MM.1S (cell line): ENCODE data around the gene PMIS2.

Experiments used
- DNase-seq: peaks from one replicate; pipeline ENCODE4 v3.0.0-alpha.2; 2015
- H2AFZ ChIP-seq: fragments of 300-600 bp; sonication (generic); 2 replicates; pipeline ENCODE4 v1.6.0; 2016; ENCODE audit warnings: antibody characterized with exemption, low read length
- H3F3A ChIP-seq: fragments of 300-600 bp; sonication (generic); 2 replicates; pipeline ENCODE4 v1.6.1; 2016; ENCODE audit warnings: mild to moderate bottlenecking, antibody characterized with exemption, low read length, moderate library complexity, mixed read lengths; ENCODE audit not compliant: insufficient read depth
- H3K27ac ChIP-seq: fragments of 300-600 bp; sonication (generic); 2 replicates; pipeline ENCODE4 v1.5.1; 2016; ENCODE audit warnings: mild to moderate bottlenecking, low read length
- H3K27me3 ChIP-seq: fragments of 300-600 bp; sonication (generic); replicated peaks from 2 replicates; pipeline ENCODE4 v1.6.0; 2016; ENCODE audit warnings: low read length; ENCODE audit not compliant: insufficient read depth
- H3K36me3 ChIP-seq: fragments of 300-600 bp; sonication (generic); replicated peaks from 2 replicates; pipeline ENCODE4 v1.6.1; 2016; ENCODE audit warnings: mild to moderate bottlenecking, low read length, mixed read lengths; ENCODE audit not compliant: insufficient read depth
- H3K4me1 ChIP-seq: fragments of 300-600 bp; sonication (generic); 2 replicates; pipeline ENCODE4 v1.6.1; 2016; ENCODE audit warnings: low read length, mixed read lengths
- H3K4me2 ChIP-seq: fragments of 300-600 bp; sonication (generic); 2 replicates; pipeline ENCODE4 v1.6.0; 2016; ENCODE audit warnings: low read depth, low read length
- H3K4me3 ChIP-seq: fragments of 300-600 bp; sonication (generic); 2 replicates; pipeline ENCODE4 v1.5.1; 2016; ENCODE audit warnings: low read length, mixed read lengths
- H3K79me2 ChIP-seq: fragments of 300-600 bp; sonication (generic); 2 replicates; pipeline ENCODE4 v1.6.1; 2016; ENCODE audit warnings: mixed run types, low read length, mixed read lengths
- H3K9ac ChIP-seq: fragments of 300-600 bp; sonication (generic); 2 replicates; pipeline ENCODE4 v1.6.1; 2016; ENCODE audit warnings: low read length, mixed read lengths
- H3K9me2 ChIP-seq: fragments of 300-600 bp; sonication (generic); replicated peaks from 2 replicates; pipeline ENCODE4 v1.6.1; 2016; ENCODE audit warnings: mild to moderate bottlenecking, low read length, mixed read lengths; ENCODE audit not compliant: insufficient read depth
- H3K9me3 ChIP-seq: fragments of 300-600 bp; sonication (generic); replicated peaks from 2 replicates; pipeline ENCODE4 v1.6.1; 2016; ENCODE audit warnings: mild to moderate bottlenecking, low read length, mixed read lengths; ENCODE audit not compliant: insufficient read depth
- H4K20me1 ChIP-seq: fragments of 300-600 bp; sonication (generic); 2 replicates; pipeline ENCODE4 v1.6.1; 2016; ENCODE audit warnings: mild to moderate bottlenecking, low read length, moderate library complexity, mixed read lengths; ENCODE audit not compliant: insufficient read depth
- EZH2 ChIP-seq: fragments of 300-600 bp; sonication (generic); optimal IDR thresholded peaks from 2 replicates; pipeline ENCODE3; 2017; ENCODE audit warnings: low read depth, mild to moderate bottlenecking, antibody characterized with exemption, low read length, mixed read lengths
- EZH2phosphoT487 ChIP-seq: fragments of 300-600 bp; sonication (generic); IDR thresholded peaks from 2 replicates; pipeline ENCODE4 v1.6.1; 2018; ENCODE audit warnings: antibody characterized with exemption, low read length
- TF ChIP-seq, protein P1 (sequence below): fragments of 300-600 bp; sonication (generic); IDR thresholded peaks from 2 replicates; pipeline ENCODE4 v1.5.1; 2016; ENCODE audit warnings: antibody characterized with exemption, low read length, mixed read lengths

Gene PMIS2

DNA sequence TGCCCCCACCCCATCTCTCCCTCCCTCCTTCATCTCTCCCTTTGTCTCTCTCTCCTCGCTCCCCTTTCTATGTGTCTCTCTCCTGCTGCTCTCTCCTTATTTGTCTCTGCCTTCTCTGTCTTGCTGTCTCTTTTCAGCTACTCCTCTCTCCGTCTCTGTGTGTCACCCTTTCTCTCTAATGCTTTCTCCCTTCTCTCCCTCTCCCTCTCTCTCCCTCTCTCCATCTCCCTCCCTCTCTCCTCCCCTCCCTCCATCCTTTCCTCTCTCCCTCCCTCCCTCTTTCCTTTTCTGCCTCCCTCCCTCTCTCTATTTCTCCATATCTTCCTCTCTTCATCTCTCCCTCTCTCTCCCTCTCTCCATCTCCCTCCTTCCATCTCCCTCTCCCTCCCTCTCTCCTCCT, 23.2 kb upstream of the PMIS2 start:
- H3K79me2 ChIP-seq: no peaks in the 10 kb centered on the region
- no peak overlapping the region for H3K27ac ChIP-seq
- H3K4me3 ChIP-seq: no peak overlapping the region
- no peaks in the 10 kb centered on the region for H4K20me1 ChIP-seq
- H3K4me1 ChIP-seq: no peaks in the 10 kb centered on the region
- no peak overlapping the region for H3K9ac ChIP-seq
- H3K36me3 ChIP-seq: no peaks in the 10 kb centered on the region
- H3K4me2 ChIP-seq: no peak overlapping the region
- no peak overlapping the region for H2AFZ ChIP-seq
- no peaks in the 10 kb centered on the region for H3F3A ChIP-seq
- H3K9me2 ChIP-seq: no peaks in the 10 kb centered on the region
- peaks cover 83% of the 10 kb centered on the region for H3K27me3 ChIP-seq
- H3K9me3 ChIP-seq: no peaks in the 10 kb centered on the region
- TF ChIP-seq EZH2 (no peak), EZH2phosphoT487 (no peak)
- TF ChIP-seq, protein P1, sequence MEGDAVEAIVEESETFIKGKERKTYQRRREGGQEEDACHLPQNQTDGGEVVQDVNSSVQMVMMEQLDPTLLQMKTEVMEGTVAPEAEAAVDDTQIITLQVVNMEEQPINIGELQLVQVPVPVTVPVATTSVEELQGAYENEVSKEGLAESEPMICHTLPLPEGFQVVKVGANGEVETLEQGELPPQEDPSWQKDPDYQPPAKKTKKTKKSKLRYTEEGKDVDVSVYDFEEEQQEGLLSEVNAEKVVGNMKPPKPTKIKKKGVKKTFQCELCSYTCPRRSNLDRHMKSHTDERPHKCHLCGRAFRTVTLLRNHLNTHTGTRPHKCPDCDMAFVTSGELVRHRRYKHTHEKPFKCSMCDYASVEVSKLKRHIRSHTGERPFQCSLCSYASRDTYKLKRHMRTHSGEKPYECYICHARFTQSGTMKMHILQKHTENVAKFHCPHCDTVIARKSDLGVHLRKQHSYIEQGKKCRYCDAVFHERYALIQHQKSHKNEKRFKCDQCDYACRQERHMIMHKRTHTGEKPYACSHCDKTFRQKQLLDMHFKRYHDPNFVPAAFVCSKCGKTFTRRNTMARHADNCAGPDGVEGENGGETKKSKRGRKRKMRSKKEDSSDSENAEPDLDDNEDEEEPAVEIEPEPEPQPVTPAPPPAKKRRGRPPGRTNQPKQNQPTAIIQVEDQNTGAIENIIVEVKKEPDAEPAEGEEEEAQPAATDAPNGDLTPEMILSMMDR: no peak
- no peak for DNase-seq

GRCh38 chr19:35563207-35563829, 22.7 kb upstream of the PMIS2 start, which contains the start of gene ATP4A:
ATP4A (minus strand) TSS chr19:35563658; CDS start chr19:35563629, 29 bp downstream.
- no peak within 1 kb of the TSS for H2AFZ ChIP-seq

DNA sequence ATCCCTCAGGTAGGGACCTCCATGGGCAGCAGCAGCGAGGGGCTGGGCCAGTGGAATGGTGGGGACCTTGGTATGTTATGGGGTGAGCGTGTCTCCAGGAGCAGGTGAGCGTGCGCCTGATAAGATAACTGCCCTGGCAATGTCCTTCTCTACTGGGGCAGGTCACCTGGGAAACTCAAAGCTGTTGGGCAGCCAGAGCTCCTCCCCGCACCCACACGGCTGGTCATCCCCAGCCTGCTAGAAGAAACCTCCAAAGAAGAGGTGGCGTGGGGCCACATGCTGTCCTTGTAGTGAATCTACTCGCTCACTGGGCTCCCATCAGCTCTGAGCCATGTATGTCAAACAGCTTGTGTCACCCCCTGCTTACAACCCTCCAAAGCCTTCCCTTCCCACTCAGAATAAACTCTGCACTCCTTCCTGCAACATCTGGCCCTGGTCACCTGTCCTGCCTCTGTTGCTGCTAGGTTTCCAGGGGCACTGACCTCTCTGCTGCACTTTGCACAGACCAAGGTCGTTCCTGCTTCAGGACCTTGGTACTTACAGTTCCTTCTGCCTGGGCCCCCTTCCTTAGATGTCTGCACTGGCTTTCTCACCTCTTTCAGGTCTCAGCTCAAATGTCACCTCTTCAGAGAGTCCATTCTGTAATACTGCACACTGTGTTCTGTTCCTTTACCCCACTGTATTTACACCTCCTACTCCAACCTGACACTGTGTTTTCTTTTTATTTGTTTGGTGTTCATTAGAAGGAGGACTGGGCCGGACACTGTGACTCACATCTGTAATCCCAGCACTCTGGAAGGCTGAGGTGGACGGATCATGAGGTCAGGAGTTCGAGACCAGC, 20.7 kb upstream of the PMIS2 start:
- no peak for DNase-seq
- no peaks in the 10 kb centered on the region for H3K36me3 ChIP-seq
- H3F3A ChIP-seq: no peaks in the 10 kb centered on the region
- H3K27ac ChIP-seq: no peak overlapping the region
- no peak overlapping the region for H3K4me2 ChIP-seq
- no peak overlapping the region for H3K9ac ChIP-seq
- H3K9me2 ChIP-seq: no peaks in the 10 kb centered on the region
- no peaks in the 10 kb centered on the region for H3K9me3 ChIP-seq
- no peak overlapping the region for H3K4me3 ChIP-seq
- H3K79me2 ChIP-seq: no peaks in the 10 kb centered on the region
- H2AFZ ChIP-seq: no peak overlapping the region
- peaks cover 82% of the 10 kb centered on the region for H3K27me3 ChIP-seq
- no peak for TF ChIP-seq EZH2
- no peak for TF ChIP-seq EZH2phosphoT487
- TF ChIP-seq, protein P1: no peak
- no peaks in the 10 kb centered on the region for H4K20me1 ChIP-seq
- H3K4me1 ChIP-seq: no peaks in the 10 kb centered on the region

More at GRCh38 chr19:35563207-35563829, 22.7 kb upstream of the PMIS2 start, which contains the start of gene ATP4A:
- H3K36me3 ChIP-seq: no peaks in the 10 kb centered on the region
- no peak within 1 kb of the TSS for H3K9ac ChIP-seq
- no peak within 1 kb of the TSS for H3K4me2 ChIP-seq
- no peaks in the 10 kb centered on the region for H3K79me2 ChIP-seq
- H3K4me3 ChIP-seq: no peak within 1 kb of the TSS
- no peaks in the 10 kb centered on the region for H3K9me3 ChIP-seq
- peaks cover 87% of the 10 kb centered on the region for H3K27me3 ChIP-seq
- TF ChIP-seq EZH2phosphoT487 (no peak), EZH2 (no peak)
- TF ChIP-seq, protein P1: no peak
- H3F3A ChIP-seq: no peaks in the 10 kb centered on the region
- H4K20me1 ChIP-seq: no peaks in the 10 kb centered on the region
- no peak within 1 kb of the TSS for H3K27ac ChIP-seq
- H3K9me2 ChIP-seq: no peaks in the 10 kb centered on the region
- H3K4me1 ChIP-seq: no peaks in the 10 kb centered on the region
- DNase-seq: no peak
